GM23248 (cell line): ENCODE data around the gene TBCC. TPM values are rescaled to one million over a fixed set of nuclear protein-coding genes. Genes with fewer than 3 reads are reported as not detected.
A peak's percentile ranks its signal among the peaks of the same experiment; 100 is the strongest.

Experiments used
- DNase-seq: peaks from one replicate; pipeline ENCODE4 v3.0.0-alpha.2; 2015
- H2AFZ ChIP-seq: fragments of 200-600 bp; sonication (generic); 2 replicates; pipeline ENCODE4 v1.6.1; 2016; ENCODE audit warnings: antibody characterized with exemption
- H3F3A ChIP-seq: fragments of 200-600 bp; sonication (generic); 2 replicates; pipeline ENCODE4 v1.6.1; 2016; ENCODE audit warnings: mild to moderate bottlenecking, antibody characterized with exemption, mixed run types; ENCODE audit not compliant: insufficient read depth
- H3K27ac ChIP-seq: fragments of 200-600 bp; sonication (generic); 2 replicates; pipeline ENCODE4 v1.5.1; 2016; ENCODE audit warnings: mild to moderate bottlenecking
- H3K27me3 ChIP-seq: fragments of 200-600 bp; sonication (generic); replicated peaks from 2 replicates; pipeline ENCODE4 v1.6.1; 2016; ENCODE audit warnings: mild to moderate bottlenecking; ENCODE audit not compliant: insufficient read depth
- H3K36me3 ChIP-seq: fragments of 200-600 bp; sonication (generic); 2 replicates; pipeline ENCODE4 v1.6.1; 2016; ENCODE audit warnings: low read depth, mild to moderate bottlenecking
- H3K4me1 ChIP-seq: fragments of 200-600 bp; sonication (generic); 2 replicates; pipeline ENCODE4 v1.6.1; 2016; ENCODE audit warnings: mild to moderate bottlenecking; ENCODE audit not compliant: insufficient read depth
- H3K4me2 ChIP-seq: fragments of 200-600 bp; sonication (generic); one replicate; pipeline ENCODE4 v1.6.1; 2016; ENCODE audit warnings: mild to moderate bottlenecking; ENCODE audit not compliant: unreplicated experiment
- H3K4me3 ChIP-seq: fragments of 200-600 bp; sonication (generic); 2 replicates; pipeline ENCODE4 v1.5.1; 2016; ENCODE audit warnings: mild to moderate bottlenecking
- H3K79me2 ChIP-seq: fragments of 200-600 bp; sonication (generic); 2 replicates; pipeline ENCODE4 v1.6.1; 2016; ENCODE audit warnings: mild to moderate bottlenecking; ENCODE audit not compliant: insufficient read depth
- H3K9ac ChIP-seq: fragments of 200-600 bp; sonication (generic); 2 replicates; pipeline ENCODE4 v1.6.1; 2016; ENCODE audit warnings: mild to moderate bottlenecking
- H3K9me2 ChIP-seq: fragments of 200-600 bp; sonication (generic); 2 replicates; pipeline ENCODE4 v1.6.1; 2016; ENCODE audit warnings: mixed run types, mild to moderate bottlenecking, moderate library complexity; ENCODE audit not compliant: insufficient read depth
- H3K9me3 ChIP-seq: fragments of 200-600 bp; sonication (generic); one replicate; pipeline ENCODE4 v1.6.1; 2017; ENCODE audit warnings: low read depth
- H4K20me1 ChIP-seq: fragments of 200-600 bp; sonication (generic); 2 replicates; pipeline ENCODE4 v1.6.0; 2016; ENCODE audit not compliant: insufficient read depth
- EZH2 ChIP-seq: fragments of 200-600 bp; sonication (generic); IDR thresholded peaks from 2 replicates; pipeline ENCODE4 v1.6.1; 2018; ENCODE audit warnings: antibody characterized with exemption, mild to moderate bottlenecking; ENCODE audit not compliant: insufficient read depth, poor library complexity, severe bottlenecking
- EZH2phosphoT487 ChIP-seq: fragments of 200-600 bp; sonication (generic); IDR thresholded peaks from 2 replicates; pipeline ENCODE4 v1.6.1; 2018; ENCODE audit warnings: antibody characterized with exemption, moderate library complexity, mild to moderate bottlenecking, low read depth; ENCODE audit not compliant: insufficient read depth
- WGBS, 2 experiments: methylation state at CpG; one replicate each; pipeline ENCODE4 v1.1.6; 2015 to 2017; ENCODE audit warnings: low lambda C conversion rate in 2 of 2, low coverage in 1 of 2; ENCODE audit errors: missing lambda C conversion rate in 2 of 2; 5-methylcytosine and 5-hydroxymethylcytosine counted together
- in situ Hi-C: fragments of 300-500 bp; cut with MboI; formaldehyde crosslinking; loops from 2 replicates; pipeline ENCODE4 v1.15.0; 2020
- polyA plus RNA-seq: library from polyadenylated mRNA; unstranded; fragments of >200 nt; fragmentation: Nextera tagmentation; extraction: Ambion mirVana; gene quantifications from 2 replicates; pipeline ENCODE4 v1.2.1, GENCODE V29; 2016
- total RNA-seq: library from RNA; depleted of rRNA; stranded (reverse); fragments of >200 nt; shearing (Covaris generic); gene quantifications from 2 replicates; pipeline ENCODE4 v1.2.3, GENCODE V29; 2014; rRNA removed

TBCC gene
- total and polyA plus RNA-seq, 2 experiments from 2014 or later, result 35.0 to 36.9 TPM

GRCh38 chr6:42698217-42698616, 47.7 kb downstream of the TBCC start:
- DNase-seq, result no peak
- no peaks in the 10 kb centered on the region for H3K27me3 ChIP-seq
- H3K9me3 ChIP-seq, result no peaks in the 10 kb centered on the region
- no peak overlapping the region for H3K4me2 ChIP-seq
- H3K36me3 ChIP-seq, result peaks cover 3% of the 10 kb centered on the region
- H3K4me1 ChIP-seq, result peaks cover 46% of the 10 kb centered on the region
- no peaks in the 10 kb centered on the region for H3K9me2 ChIP-seq
- no peaks in the 10 kb centered on the region for H3K79me2 ChIP-seq
- H3K4me3 ChIP-seq, result no peak overlapping the region
- no peak overlapping the region for H3K27ac ChIP-seq
- WGBS, 2 experiments, result 77 to 81% methylated on average over 13 of the region's 13 CpGs
- peaks cover 35% of the 10 kb centered on the region for H3F3A ChIP-seq
- H4K20me1 ChIP-seq, result no peaks in the 10 kb centered on the region
- in situ Hi-C loops, result no loop called here
- no peak overlapping the region for H2AFZ ChIP-seq
- no peak overlapping the region for H3K9ac ChIP-seq
- TF ChIP-seq EZH2phosphoT487 (no peak), EZH2 (no peak)

- Histone ChIP-seq H3K9ac (no peak overlapping the region), H3K27ac (peak overlapping the region; percentile 51), H3K4me3 (no peak overlapping the region), H3K79me2 (no peaks in the 10 kb centered on the region), H3K9me3 (no peaks in the 10 kb centered on the region), H3K4me2 (peak overlapping the region; percentile 38), H3K4me1 (peaks cover 55% of the 10 kb centered on the region), H3K9me2 (no peaks in the 10 kb centered on the region), H3K36me3 (peaks cover 7% of the 10 kb centered on the region), H3K27me3 (no peaks in the 10 kb centered on the region), H3F3A (peaks cover 45% of the 10 kb centered on the region), H4K20me1 (no peaks in the 10 kb centered on the region), H2AFZ (no peak overlapping the region)
- in situ Hi-C loops, result no loop called here
- TF ChIP-seq EZH2phosphoT487, result no peak
- no peak for TF ChIP-seq EZH2
- WGBS, 2 experiments, result 84 to 88% methylated on average over 5 of the region's 5 CpGs
- no peak for DNase-seq
Observed at GRCh38 chr6:42697268-42697655, 48.6 kb downstream of the TBCC start.

- H3K27ac ChIP-seq, result peak overlapping the region; percentile 51
- TF ChIP-seq EZH2phosphoT487, result no peak
- TF ChIP-seq EZH2, result no peak
- peak; percentile 90 for DNase-seq
- H3F3A ChIP-seq, result peaks cover 50% of the 10 kb centered on the region
- no peaks in the 10 kb centered on the region for H3K79me2 ChIP-seq
- whole genome bisulfite sequencing, 2 experiments, result 40 to 41% methylated on average over 7 of the region's 7 CpGs
- no peaks in the 10 kb centered on the region for H3K9me3 ChIP-seq
- in situ Hi-C loops, result no loop called here
- no peaks in the 10 kb centered on the region for H3K9me2 ChIP-seq
- H3K4me3 ChIP-seq, result no peak overlapping the region
- H3K9ac ChIP-seq, result no peak overlapping the region
- no peaks in the 10 kb centered on the region for H3K27me3 ChIP-seq
- peaks cover 55% of the 10 kb centered on the region for H3K4me1 ChIP-seq
- H3K4me2 ChIP-seq, result peak overlapping the region; percentile 38
- H2AFZ ChIP-seq, result no peak overlapping the region
- H4K20me1 ChIP-seq, result no peaks in the 10 kb centered on the region
- H3K36me3 ChIP-seq, result peaks cover 7% of the 10 kb centered on the region
Observed at GRCh38 chr6:42696526-42697267, 49.2 kb downstream of the TBCC start.

- Histone ChIP-seq H3K4me1 (peaks cover 72% of the 10 kb centered on the region), H3K27ac (peak overlapping the region; percentile 80), H3F3A (peaks cover 69% of the 10 kb centered on the region), H3K9me3 (no peaks in the 10 kb centered on the region), H3K36me3 (peaks cover 12% of the 10 kb centered on the region), H3K9ac (peak overlapping the region; percentile 45), H3K4me3 (no peak overlapping the region), H2AFZ (no peak overlapping the region), H3K27me3 (no peaks in the 10 kb centered on the region), H3K9me2 (no peaks in the 10 kb centered on the region), H3K4me2 (peak overlapping the region; percentile 44), H3K79me2 (no peaks in the 10 kb centered on the region), H4K20me1 (no peaks in the 10 kb centered on the region)
- no peak for TF ChIP-seq EZH2
- 24 to 28% methylated on average over 4 of the region's 4 CpGs for WGBS, 2 experiments
- DNase-seq, result peak; percentile 84
- in situ Hi-C loops, result no loop called here
Observed at GRCh38 chr6:42694586-42694985, 51.3 kb downstream of the TBCC start.

Other genes starting within 250 kb of the TBCC start
- 23.3 and 24.8 TPM in 2 replicates for gene UBR2, start 182.1 kb downstream of the TBCC start, total RNA-seq
- 8.0 and 8.5 TPM in 2 replicates for gene UBR2, start 182.1 kb downstream of the TBCC start, polyA plus RNA-seq
- 1.5 TPM in 2 replicates for gene PRPH2, start 23.5 kb downstream of the TBCC start, total RNA-seq
- 1.7 and 2.3 TPM in 2 replicates for gene PRPH2, start 23.5 kb downstream of the TBCC start, polyA plus RNA-seq
- gene BICRAL, start 35.9 kb upstream of the TBCC start, total RNA-seq, result 5.4 and 5.7 TPM in 2 replicates
- 2.4 and 2.5 TPM in 2 replicates for gene BICRAL, start 35.9 kb upstream of the TBCC start, polyA plus RNA-seq
- gene RPL7L1, start 133.5 kb upstream of the TBCC start, total RNA-seq, result 112 and 133 TPM in 2 replicates
- gene RPL7L1, start 133.5 kb upstream of the TBCC start, polyA plus RNA-seq, result 88.2 and 92.0 TPM in 2 replicates
- not detected in 2 replicates for gene PTCRA, start 169.9 kb upstream of the TBCC start, total RNA-seq
- gene PTCRA, start 169.9 kb upstream of the TBCC start, polyA plus RNA-seq, result not detected in 2 replicates
- gene CNPY3, start 183.4 kb upstream of the TBCC start, total RNA-seq, result 41.4 and 45.1 TPM in 2 replicates
- gene CNPY3, start 183.4 kb upstream of the TBCC start, polyA plus RNA-seq, result 58.6 and 63.6 TPM in 2 replicates
- gene GNMT, start 214.7 kb upstream of the TBCC start, total RNA-seq, result not detected in 2 replicates
- not detected in 2 replicates for gene GNMT, start 214.7 kb upstream of the TBCC start, polyA plus RNA-seq
- gene PEX6, start 233.1 kb upstream of the TBCC start, total RNA-seq, result 44.2 and 51.1 TPM in 2 replicates
- 12.5 and 12.7 TPM in 2 replicates for gene PEX6, start 233.1 kb upstream of the TBCC start, polyA plus RNA-seq
- 39.1 and 42.7 TPM in 2 replicates for gene PPP2R5D, start 238.5 kb upstream of the TBCC start, total RNA-seq
- gene PPP2R5D, start 238.5 kb upstream of the TBCC start, polyA plus RNA-seq, result 40.7 and 41.4 TPM in 2 replicates